GM23248 (cell line): ENCODE data around the gene MRPS15. TPM values are rescaled to one million over a fixed set of nuclear protein-coding genes. Genes with fewer than 3 reads are reported as not detected.
"Not testable (repeated sequence)": the region's sequence is repeated elsewhere in the genome, so short reads cannot be mapped to it uniquely, and the experiment has no call there.

ENCODE experiments used
- DNase-seq: peaks from one replicate; pipeline ENCODE4 v3.0.0-alpha.2; 2015
- H2AFZ ChIP-seq: fragments of 200-600 bp; sonication (generic); 2 replicates; pipeline ENCODE4 v1.6.1; 2016; ENCODE audit warnings: antibody characterized with exemption
- H3F3A ChIP-seq: fragments of 200-600 bp; sonication (generic); 2 replicates; pipeline ENCODE4 v1.6.1; 2016; ENCODE audit warnings: mild to moderate bottlenecking, antibody characterized with exemption, mixed run types; ENCODE audit not compliant: insufficient read depth
- H3K27ac ChIP-seq: fragments of 200-600 bp; sonication (generic); 2 replicates; pipeline ENCODE4 v1.5.1; 2016; ENCODE audit warnings: mild to moderate bottlenecking
- H3K27me3 ChIP-seq: fragments of 200-600 bp; sonication (generic); replicated peaks from 2 replicates; pipeline ENCODE4 v1.6.1; 2016; ENCODE audit warnings: mild to moderate bottlenecking; ENCODE audit not compliant: insufficient read depth
- H3K36me3 ChIP-seq: fragments of 200-600 bp; sonication (generic); 2 replicates; pipeline ENCODE4 v1.6.1; 2016; ENCODE audit warnings: low read depth, mild to moderate bottlenecking
- H3K4me1 ChIP-seq: fragments of 200-600 bp; sonication (generic); 2 replicates; pipeline ENCODE4 v1.6.1; 2016; ENCODE audit warnings: mild to moderate bottlenecking; ENCODE audit not compliant: insufficient read depth
- H3K4me2 ChIP-seq: fragments of 200-600 bp; sonication (generic); one replicate; pipeline ENCODE4 v1.6.1; 2016; ENCODE audit warnings: mild to moderate bottlenecking; ENCODE audit not compliant: unreplicated experiment
- H3K4me3 ChIP-seq: fragments of 200-600 bp; sonication (generic); 2 replicates; pipeline ENCODE4 v1.5.1; 2016; ENCODE audit warnings: mild to moderate bottlenecking
- H3K79me2 ChIP-seq: fragments of 200-600 bp; sonication (generic); 2 replicates; pipeline ENCODE4 v1.6.1; 2016; ENCODE audit warnings: mild to moderate bottlenecking; ENCODE audit not compliant: insufficient read depth
- H3K9ac ChIP-seq: fragments of 200-600 bp; sonication (generic); 2 replicates; pipeline ENCODE4 v1.6.1; 2016; ENCODE audit warnings: mild to moderate bottlenecking
- H3K9me2 ChIP-seq: fragments of 200-600 bp; sonication (generic); 2 replicates; pipeline ENCODE4 v1.6.1; 2016; ENCODE audit warnings: mixed run types, mild to moderate bottlenecking, moderate library complexity; ENCODE audit not compliant: insufficient read depth
- H3K9me3 ChIP-seq: fragments of 200-600 bp; sonication (generic); one replicate; pipeline ENCODE4 v1.6.1; 2017; ENCODE audit warnings: low read depth
- H4K20me1 ChIP-seq: fragments of 200-600 bp; sonication (generic); 2 replicates; pipeline ENCODE4 v1.6.0; 2016; ENCODE audit not compliant: insufficient read depth
- EZH2 ChIP-seq: fragments of 200-600 bp; sonication (generic); IDR thresholded peaks from 2 replicates; pipeline ENCODE4 v1.6.1; 2018; ENCODE audit warnings: antibody characterized with exemption, mild to moderate bottlenecking; ENCODE audit not compliant: insufficient read depth, poor library complexity, severe bottlenecking
- EZH2phosphoT487 ChIP-seq: fragments of 200-600 bp; sonication (generic); IDR thresholded peaks from 2 replicates; pipeline ENCODE4 v1.6.1; 2018; ENCODE audit warnings: antibody characterized with exemption, moderate library complexity, mild to moderate bottlenecking, low read depth; ENCODE audit not compliant: insufficient read depth
- WGBS, 2 experiments: methylation state at CpG; one replicate each; pipeline ENCODE4 v1.1.6; 2015 to 2017; ENCODE audit warnings: low lambda C conversion rate in 2 of 2, low coverage in 1 of 2; ENCODE audit errors: missing lambda C conversion rate in 2 of 2; 5-methylcytosine and 5-hydroxymethylcytosine counted together
- in situ Hi-C: fragments of 300-500 bp; cut with MboI; formaldehyde crosslinking; loops from 2 replicates; pipeline ENCODE4 v1.15.0; 2020
- polyA plus RNA-seq: library from polyadenylated mRNA; unstranded; fragments of >200 nt; fragmentation: Nextera tagmentation; extraction: Ambion mirVana; gene quantifications from 2 replicates; pipeline ENCODE4 v1.2.1, GENCODE V29; 2016
- total RNA-seq: library from RNA; depleted of rRNA; stranded (reverse); fragments of >200 nt; shearing (Covaris generic); gene quantifications from 2 replicates; pipeline ENCODE4 v1.2.3, GENCODE V29; 2014; rRNA removed

MRPS15 gene
- 37.9 and 53.7 TPM in 2 replicates for total RNA-seq
- 103 and 107 TPM in 2 replicates for polyA plus RNA-seq

DNA sequence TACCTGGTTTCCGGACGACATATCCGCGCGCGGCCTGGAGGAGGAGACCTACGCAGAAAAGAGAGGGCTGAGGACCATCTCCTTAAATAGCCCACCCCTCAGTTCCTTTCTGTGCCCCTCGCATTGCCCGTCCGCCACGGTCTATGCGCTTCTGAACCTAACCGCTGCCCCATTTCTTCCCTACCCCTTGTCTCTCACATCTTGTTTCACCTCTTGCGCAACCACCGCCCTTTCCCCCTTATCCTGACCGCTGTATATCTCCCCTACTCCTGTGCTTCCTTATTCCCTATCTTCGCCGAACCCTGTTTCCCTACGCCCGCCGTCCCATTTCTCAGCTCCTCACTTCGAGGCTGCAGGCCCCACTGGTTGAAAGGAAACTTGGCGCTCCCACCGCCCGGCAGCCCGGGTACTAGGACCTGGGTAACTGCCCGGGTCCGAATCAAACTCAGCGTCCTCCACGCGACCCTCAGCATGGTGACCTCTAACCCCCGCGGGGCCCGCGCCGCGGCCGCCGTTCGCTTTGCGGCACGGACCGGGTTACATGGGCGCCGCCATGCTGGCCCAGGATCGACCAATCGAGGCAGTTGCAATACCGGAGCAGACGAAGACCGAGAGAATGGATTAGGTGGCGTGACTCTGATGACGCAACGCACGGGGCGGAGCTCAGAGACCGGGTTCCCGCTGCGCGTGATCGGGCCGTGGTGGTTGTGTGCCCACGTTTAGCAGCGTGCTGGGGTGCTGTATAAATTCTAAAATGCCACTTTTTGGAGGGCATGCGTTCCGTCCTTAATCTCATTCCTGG lies at the start of gene MRPS15:
MRPS15 (minus strand) TSS at position 582 of the 802 bp plus-strand sequence; CDS start at position 473, 109 bp downstream.
- Histone ChIP-seq H3K79me2 (peaks cover 14% of the 10 kb centered on the region), H3K9me3 (no peaks in the 10 kb centered on the region), H2AFZ (peak within 1 kb of the TSS; percentile 97), H3K4me3 (peak within 1 kb of the TSS; percentile 100), H3K27ac (peak within 1 kb of the TSS; percentile 92), H4K20me1 (no peaks in the 10 kb centered on the region), H3K9me2 (no peaks in the 10 kb centered on the region), H3K4me2 (peak within 1 kb of the TSS; percentile 92), H3K36me3 (no peaks in the 10 kb centered on the region), H3K27me3 (no peaks in the 10 kb centered on the region), H3F3A (no peaks in the 10 kb centered on the region), H3K9ac (peak within 1 kb of the TSS; percentile 91), H3K4me1 (peaks cover 9% of the 10 kb centered on the region)
- in situ Hi-C loops: no loop called here
- 1% methylated on average over 63 of the region's 65 CpGs for WGBS, 2 experiments
- peak; percentile 98 for DNase-seq
- TF ChIP-seq EZH2phosphoT487: no peak
- no peak for TF ChIP-seq EZH2

DNA sequence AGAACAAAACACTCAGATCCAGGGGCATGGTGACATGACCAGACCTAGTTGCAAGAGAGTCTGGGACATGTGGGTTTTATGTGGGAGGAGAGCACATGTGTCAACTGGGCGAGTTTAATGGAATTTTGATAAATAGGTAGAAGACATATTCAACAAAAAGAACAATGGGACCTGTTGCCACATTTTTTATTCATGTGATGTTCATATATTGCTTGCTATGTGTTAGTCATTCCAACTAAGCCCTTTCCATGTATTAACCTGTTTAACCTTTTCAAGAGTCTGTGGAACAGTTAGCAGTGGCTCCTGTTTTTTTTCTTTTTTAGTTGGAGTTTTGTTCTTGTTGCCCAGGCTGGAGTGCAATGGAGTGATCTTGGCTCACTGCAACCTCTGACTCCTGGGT lies 48.7 kb upstream of the MRPS15 start:
- H3K9me3 ChIP-seq: no peaks in the 10 kb centered on the region
- H3K4me2 ChIP-seq: no peak overlapping the region
- no peaks in the 10 kb centered on the region for H3K4me1 ChIP-seq
- H3K36me3 ChIP-seq: no peaks in the 10 kb centered on the region
- DNase-seq: no peak
- H4K20me1 ChIP-seq: no peaks in the 10 kb centered on the region
- TF ChIP-seq EZH2phosphoT487: no peak
- no peak for TF ChIP-seq EZH2
- H3F3A ChIP-seq: no peaks in the 10 kb centered on the region
- WGBS, 2 experiments: 39 to 48% methylated on average over 1 of the region's 1 CpG
- no peaks in the 10 kb centered on the region; the same call in 1 of the 2 replicates for H3K27me3 ChIP-seq
- H3K79me2 ChIP-seq: no peaks in the 10 kb centered on the region
- H2AFZ ChIP-seq: no peak overlapping the region
- no peaks in the 10 kb centered on the region for H3K9me2 ChIP-seq
- no peak overlapping the region for H3K9ac ChIP-seq
- no peak overlapping the region for H3K27ac ChIP-seq
- H3K4me3 ChIP-seq: no peak overlapping the region
- in situ Hi-C loops: no loop called here

DNA sequence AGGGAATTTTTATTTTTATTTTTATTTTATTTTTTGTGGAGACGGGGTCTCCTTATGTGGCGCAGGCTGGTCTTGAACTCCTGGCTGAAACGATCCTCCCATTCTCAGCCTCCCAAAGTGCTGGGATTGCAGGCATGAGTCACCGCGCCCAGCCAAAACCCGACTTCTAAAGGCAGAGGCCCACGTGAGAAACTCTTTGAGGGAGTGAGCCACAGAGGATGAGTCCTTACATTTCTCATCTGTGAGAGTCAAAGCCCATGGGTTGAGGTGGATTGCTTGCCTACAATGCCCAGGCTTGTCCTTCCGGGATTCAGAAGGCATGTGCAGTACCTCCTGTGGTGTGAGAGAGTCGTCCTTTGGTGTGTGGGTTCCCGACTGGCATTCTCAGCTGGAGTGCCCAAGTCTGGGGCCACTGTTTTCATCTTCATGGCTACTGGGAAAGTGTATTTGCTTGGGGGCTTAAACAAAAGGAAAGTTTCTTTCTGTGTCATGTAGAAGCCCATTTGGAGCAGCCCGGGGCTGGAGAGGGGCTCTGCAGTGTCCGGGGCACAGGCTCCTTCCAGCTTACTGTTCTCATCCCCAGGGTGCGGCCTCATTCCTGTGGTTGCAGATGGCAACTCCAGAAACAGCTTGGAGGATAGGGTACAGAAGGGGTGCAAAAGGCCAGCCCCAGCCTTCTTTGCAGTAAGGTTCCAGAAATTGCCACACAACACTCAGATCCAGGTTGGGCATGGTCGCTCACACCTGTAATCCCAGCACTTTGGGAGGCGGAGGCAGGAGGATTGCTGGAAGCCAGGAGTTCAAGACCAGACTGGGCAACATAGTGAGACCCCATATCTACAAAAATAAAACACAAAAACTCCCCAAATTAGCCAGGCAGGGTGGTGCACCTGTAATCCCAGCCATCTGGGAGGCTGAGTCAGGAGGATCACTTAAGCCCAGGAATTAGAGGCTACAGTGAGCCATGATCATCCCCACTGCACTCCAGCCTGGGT lies 47.9 kb upstream of the MRPS15 start:
- H3K27ac ChIP-seq: no peak overlapping the region
- peak; percentile 58 for DNase-seq
- H3K36me3 ChIP-seq: no peaks in the 10 kb centered on the region
- no peaks in the 10 kb centered on the region for H3K79me2 ChIP-seq
- no peaks in the 10 kb centered on the region for H4K20me1 ChIP-seq
- no peaks in the 10 kb centered on the region for H3K9me2 ChIP-seq
- H3K9me3 ChIP-seq: no peaks in the 10 kb centered on the region
- no peak overlapping the region for H3K4me3 ChIP-seq
- H3K4me2 ChIP-seq: no peak overlapping the region
- H2AFZ ChIP-seq: no peak overlapping the region
- no peaks in the 10 kb centered on the region; the same call in 1 of the 2 replicates for H3K27me3 ChIP-seq
- no peak for TF ChIP-seq EZH2
- no peak for TF ChIP-seq EZH2phosphoT487
- in situ Hi-C loops: no loop called here
- no peaks in the 10 kb centered on the region for H3K4me1 ChIP-seq
- H3K9ac ChIP-seq: no peak overlapping the region
- no peaks in the 10 kb centered on the region for H3F3A ChIP-seq
- 67 to 71% methylated on average over 15 of the region's 15 CpGs for WGBS, 2 experiments

GRCh38 chr1:36511220-36511619 lies 47.0 kb upstream of the MRPS15 start:
- H3K4me3 ChIP-seq, DNase-seq, H3K27ac ChIP-seq, H3K9me3 ChIP-seq, in situ Hi-C loops, H3K4me1 ChIP-seq, H3K36me3 ChIP-seq, H3K4me2 ChIP-seq, H3K79me2 ChIP-seq, H3K9me2 ChIP-seq, H3K27me3 ChIP-seq, H2AFZ ChIP-seq, H4K20me1 ChIP-seq, H3K9ac ChIP-seq, H3F3A ChIP-seq: not testable (repeated sequence)
- WGBS, 2 experiments: 34 to 49% methylated on average over 2 of the region's 2 CpGs
